GM21515 (cell line): ENCODE measurements around the gene OR7C2.
"Not testable (repeated sequence)": the region's sequence is repeated elsewhere in the genome, so short reads cannot be mapped to it uniquely, and the experiment has no call there.

Source experiments
- ATAC-seq: cut with Tn5 transposase; IDR thresholded peaks from one replicate; pipeline ENCODE4 v1.9.1; 2021; ENCODE audit not compliant: unreplicated experiment

The OR7C2 gene

GRCh38 chr19:14941189-14941588, at the start of gene OR7C2:
TSS of gene OR7C2 (plus strand) at chr19:14941489. CDS start at chr19:14941489, 0 bp downstream.
- no peak for ATAC-seq

DNA sequence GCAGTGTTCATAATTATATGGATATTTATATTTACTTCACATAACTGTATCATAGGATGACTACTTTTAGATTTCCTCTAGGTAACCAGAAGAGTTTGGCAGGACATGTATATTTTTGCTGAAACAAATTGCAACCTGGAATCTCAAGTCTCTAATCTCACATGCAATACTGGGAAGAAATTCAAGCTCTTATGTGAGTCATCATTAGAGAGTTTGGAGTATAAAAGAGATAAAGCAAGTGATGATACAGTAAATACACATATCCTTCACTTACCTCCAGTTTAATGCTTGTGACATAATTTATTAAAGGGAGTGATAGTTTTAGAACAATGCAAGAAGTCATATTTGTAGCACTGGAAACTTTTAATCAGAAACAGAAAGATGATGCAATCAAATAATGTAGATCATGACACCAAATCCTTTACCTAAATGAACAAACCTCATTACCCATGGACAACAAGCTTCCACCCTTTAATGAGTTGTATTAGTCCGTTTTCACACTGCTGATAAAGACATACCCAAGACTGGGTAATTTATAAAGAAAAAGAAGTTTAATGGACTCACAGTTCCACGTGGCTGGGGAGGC, 39.5 kb upstream of the OR7C2 start:
- no peak for ATAC-seq

- no peak for ATAC-seq
Measured at GRCh38 chr19:14906711-14907110, 34.6 kb upstream of the OR7C2 start.

GRCh38 chr19:14915116-14915515, 26.2 kb upstream of the OR7C2 start:
- ATAC-seq = no peak

DNA sequence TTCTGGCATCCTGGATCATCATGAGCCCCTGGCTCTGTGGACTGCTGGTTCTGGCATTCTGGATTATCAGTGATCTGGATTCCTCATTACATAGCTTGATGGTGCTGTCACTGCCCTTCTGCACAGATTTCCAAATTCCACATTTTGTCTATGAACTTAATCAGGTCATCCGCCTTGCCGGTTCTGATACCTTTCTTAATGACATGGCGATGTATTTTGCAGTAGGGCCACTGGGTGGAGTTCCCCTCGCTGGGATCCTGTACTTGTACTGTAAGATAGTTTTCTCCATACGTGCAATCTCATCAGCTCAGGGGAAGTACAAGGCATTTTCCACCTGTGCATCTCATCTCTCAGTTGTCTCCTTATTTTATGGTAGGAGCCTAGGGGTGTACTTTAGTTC, 24.4 kb upstream of the OR7C2 start:
- no peak for ATAC-seq

DNA sequence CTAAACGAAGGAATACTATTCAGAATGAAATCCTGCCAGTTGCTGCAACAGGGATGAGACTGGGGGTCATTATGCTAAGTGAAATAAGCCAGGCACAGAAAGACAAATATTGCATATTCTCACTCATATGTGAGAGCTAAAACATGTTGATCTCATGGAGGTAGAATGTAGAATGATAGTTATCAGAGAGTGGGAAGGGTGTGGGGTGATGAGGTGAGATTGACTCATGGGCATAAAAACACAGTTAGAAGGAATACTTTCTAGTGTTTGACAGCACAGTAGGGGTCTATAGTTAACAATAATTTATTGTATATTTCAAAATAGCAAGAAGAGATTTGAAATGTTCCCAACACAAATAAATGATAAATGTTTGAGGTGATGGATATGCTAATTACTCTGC, 7.8 kb upstream of the OR7C2 start:
- ATAC-seq = no peak

GRCh38 chr19:14940266-14940665, 1.0 kb upstream of the OR7C2 start:
- no peak for ATAC-seq

- no peak for ATAC-seq
Measured at GRCh38 chr19:14943601-14944000, 2.3 kb downstream of the OR7C2 start.

DNA sequence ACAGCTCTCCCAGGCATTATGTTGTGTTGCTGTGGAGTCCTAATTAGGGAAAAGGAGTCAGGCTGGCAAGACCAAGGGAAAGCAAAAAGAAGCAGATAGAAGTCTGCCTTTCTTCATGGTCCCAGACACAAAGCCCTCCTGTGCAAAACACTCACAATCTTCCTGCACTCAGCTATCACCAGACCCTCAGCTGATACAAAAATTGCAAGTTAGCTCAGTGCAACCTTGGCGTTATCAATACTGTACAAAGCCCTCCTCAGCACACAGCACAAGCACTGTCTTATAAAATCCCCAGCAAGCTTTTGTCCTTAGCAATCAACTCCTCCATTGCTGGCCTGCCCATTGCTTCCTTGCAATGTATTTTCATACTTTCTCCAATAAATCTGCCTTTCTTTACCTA, 3.2 kb downstream of the OR7C2 start:
- ATAC-seq = no peak

DNA sequence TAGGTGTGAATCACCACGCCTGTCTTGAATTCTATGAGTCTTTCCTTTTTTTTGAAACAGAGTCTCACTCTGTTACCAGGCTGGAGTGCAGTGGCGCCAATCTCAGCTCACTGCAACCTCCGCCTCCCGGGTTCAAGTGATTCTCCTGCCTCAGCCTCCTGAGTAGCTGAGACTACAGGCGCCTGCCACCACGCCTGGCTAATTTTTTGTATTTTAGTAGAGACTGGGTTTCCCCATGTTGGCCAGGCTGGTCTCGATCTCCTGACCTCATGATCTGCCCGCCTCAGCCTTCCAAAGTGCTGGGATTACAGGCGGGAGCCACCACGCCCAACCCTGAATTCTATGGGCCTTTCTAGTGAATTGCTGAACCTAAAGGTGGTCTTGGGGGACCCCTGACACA, 8.1 kb downstream of the OR7C2 start:
- ATAC-seq = not testable (repeated sequence)

DNA sequence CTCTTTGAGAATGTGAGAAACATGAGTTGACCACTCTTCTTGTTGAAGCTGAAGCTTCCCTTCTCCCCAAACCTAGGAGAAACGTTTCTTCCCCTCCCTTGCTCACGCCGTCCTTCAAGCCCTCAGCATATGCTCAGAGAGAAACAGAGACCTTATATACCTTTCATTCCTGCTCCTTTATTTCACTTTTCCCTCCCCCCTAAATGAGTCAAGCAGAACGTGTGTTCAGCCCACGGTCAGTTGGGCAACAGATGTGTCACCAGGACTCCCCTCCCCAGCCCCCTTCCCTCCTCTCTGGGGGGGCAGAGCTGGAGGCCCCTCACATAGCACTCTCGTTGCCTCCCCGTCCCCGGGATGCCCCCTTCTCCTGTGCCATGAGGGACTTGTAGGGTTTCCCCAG, 8.6 kb downstream of the OR7C2 start:
- no peak for ATAC-seq

DNA sequence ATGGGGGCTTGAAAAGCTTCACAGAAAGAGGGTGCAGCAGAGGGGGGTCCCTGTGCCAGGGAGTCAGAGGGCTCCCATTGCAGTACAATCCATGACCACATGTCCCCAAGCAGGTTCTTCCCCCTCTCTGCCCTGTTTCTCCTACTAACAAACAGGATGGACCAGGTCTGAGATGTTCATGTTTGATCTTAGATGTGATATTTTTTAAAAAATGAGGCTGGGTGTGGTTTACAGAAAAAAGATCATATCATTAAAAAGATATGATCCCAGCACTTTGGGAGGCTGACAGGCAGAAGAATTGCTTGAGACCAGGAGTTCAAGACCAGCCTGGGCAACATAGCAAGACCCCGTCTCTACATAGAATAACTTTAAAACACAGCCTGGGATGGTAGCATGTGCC, 9.1 kb downstream of the OR7C2 start:
- ATAC-seq = no peak

GRCh38 chr19:14952767-14953166, 11.5 kb downstream of the OR7C2 start:
- ATAC-seq = no peak

DNA sequence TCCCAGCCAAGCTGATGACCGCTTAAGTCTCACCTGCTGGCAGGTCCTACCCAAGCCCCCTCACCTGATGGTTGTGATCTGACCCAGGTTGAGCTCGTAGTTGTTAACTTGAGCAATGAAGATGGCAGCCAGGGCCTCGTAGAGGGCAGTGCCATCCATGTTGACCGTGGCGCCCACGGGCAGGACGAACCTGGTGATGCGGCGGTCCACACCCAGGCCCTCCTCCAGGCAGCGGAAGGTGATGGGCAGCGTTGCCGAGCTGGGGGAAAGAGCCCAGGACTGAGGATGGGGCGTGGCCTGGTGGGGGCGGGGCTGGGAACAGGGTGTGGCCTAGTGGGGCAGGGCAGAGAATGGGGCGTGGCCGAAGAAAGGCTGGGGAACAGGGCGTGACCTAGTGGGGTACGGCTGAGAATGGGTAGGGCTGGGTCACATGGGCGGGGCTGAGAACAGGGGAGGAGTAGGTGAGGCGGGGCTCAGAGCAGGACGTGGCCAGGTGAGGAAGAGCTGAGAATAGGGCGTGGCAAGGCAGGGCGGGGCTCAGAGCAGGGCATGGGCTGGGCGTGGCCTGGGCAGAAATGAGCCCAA, 12.9 kb downstream of the OR7C2 start:
- no peak for ATAC-seq

GRCh38 chr19:14957464-14957863, 16.2 kb downstream of the OR7C2 start:
- no peak for ATAC-seq

- ATAC-seq = no peak
Measured at GRCh38 chr19:14959263-14959662, 18.0 kb downstream of the OR7C2 start.

DNA sequence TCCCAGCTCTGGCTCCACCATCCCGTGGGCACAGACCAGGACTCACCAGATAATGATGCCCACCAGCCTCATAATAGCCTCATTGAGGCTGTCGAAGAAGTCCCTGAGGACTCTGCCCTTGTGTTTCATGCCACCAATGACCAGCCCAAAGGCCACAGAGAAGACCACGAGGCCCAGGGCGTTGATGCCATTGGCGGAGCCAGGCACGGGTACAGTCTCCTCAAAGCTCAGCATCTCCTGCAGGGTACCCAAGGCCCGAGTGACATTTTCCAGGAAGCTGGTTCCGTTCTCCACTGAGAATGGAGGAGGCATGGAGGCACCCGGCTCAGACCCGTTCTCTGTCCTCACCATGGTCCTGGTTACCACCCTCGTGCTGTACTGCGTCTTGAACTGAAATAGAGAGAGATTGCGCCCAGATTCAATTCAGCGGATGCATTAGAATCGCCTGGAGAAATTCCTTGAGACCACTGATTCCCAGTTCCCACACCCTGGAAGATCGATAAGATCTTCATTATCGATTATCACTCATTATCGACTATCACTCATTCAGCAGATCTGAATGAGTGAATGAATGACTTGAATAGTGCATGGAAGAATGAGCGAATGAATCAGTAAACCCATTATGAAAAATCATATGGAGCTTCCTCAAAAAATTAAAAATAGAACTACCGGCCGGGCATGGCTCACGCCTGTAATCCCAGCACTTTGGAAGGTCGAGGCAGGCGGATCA, 20.8 kb downstream of the OR7C2 start:
- no peak for ATAC-seq

DNA sequence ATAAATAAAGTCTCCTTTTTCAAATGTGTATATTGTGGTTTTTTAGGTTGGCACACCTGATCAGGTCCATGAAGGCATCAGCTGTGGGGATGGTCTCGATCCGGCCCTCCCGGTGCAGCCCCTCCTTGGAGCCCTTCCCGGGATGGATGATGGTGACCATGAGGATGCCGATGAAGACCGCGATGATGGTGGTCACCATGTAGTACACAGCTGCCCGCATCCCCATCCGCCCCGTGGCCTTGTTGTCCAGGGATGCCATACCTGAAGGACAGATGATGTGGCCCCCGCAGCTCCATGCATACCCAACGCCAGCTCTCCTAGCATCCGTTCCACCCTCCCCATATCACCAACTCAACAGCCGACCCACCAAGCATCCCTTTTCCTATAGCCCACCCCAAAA, 27.0 kb downstream of the OR7C2 start:
- ATAC-seq = no peak

- ATAC-seq = no peak
Measured at GRCh38 chr19:14971474-14971873, 30.2 kb downstream of the OR7C2 start.

DNA sequence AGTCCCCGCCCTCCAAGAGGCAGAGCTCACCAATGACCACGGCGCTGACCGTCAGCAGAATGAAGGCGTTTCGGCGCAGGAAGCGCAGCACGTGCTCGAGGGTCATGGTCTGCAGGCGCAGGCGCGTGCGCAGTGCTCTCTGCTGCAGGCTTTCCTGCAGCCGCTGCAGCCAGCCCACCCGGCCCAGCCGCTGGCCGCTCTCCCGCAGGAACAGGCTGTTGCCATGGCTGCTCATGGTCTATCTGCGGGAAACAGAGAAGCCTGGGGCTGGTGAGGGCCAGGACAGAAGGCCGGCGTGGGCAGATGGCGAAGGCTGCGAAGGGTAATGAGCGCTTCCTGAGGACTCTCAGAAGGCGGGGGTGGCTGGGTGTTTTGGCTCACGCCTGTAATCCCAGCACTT, 31.4 kb downstream of the OR7C2 start:
- ATAC-seq = no peak

DNA sequence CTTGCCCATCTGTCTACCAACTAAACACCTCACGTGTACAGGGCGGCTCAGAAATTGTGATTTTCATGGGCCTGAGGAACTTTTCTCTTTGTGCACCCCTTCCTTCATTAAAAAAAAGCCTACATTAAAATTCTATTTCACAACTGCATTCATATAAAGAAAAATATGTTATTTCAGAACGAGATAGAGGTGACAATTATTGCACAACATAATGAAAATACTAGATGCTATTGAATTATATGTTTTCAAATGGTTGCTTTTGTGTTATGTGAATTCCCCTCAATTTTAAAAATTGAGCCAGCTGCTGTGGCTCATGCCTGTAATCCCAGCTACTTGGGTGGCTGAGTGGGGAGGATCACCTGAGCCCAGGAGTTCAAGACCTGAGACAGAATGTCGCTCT, 33.2 kb downstream of the OR7C2 start:
- ATAC-seq = no peak

GRCh38 chr19:14977128-14977527, 35.8 kb downstream of the OR7C2 start:
- no peak for ATAC-seq
